Fibroblast of lung (primary cell): ENCODE measurements around the gene EBI3. TPM values are rescaled to one million over a fixed set of nuclear protein-coding genes. Genes with fewer than 3 reads are reported as not detected.

Experiments used
- DNase-seq, 2 donors: peaks; one replicate each; pipeline versions ENCODE4 v3.0.0 to v3.0.0-alpha.2; 2010; ENCODE audit warnings: low read depth in 2 of 2
- H2AFZ ChIP-seq: 2 replicates; pipeline ENCODE4 v1.5.1; 2012; ENCODE audit warnings: low read length, control low read depth, inconsistent platforms
- H3K27ac ChIP-seq: 2 replicates; pipeline ENCODE4 v1.5.1; 2011; ENCODE audit warnings: low read length, control low read depth; ENCODE audit not compliant: insufficient read depth
- H3K27me3 ChIP-seq: 2 replicates; pipeline ENCODE4 v1.5.1; 2011; ENCODE audit warnings: mild to moderate bottlenecking, low read length; ENCODE audit not compliant: control insufficient read depth, insufficient read depth
- H3K36me3 ChIP-seq: 2 replicates; pipeline ENCODE4 v1.5.1; 2011; ENCODE audit warnings: low read length; ENCODE audit not compliant: control insufficient read depth, insufficient read depth
- H3K4me1 ChIP-seq: 2 replicates; pipeline ENCODE4 v1.5.1; 2011; ENCODE audit warnings: low read length; ENCODE audit not compliant: control insufficient read depth, insufficient read depth; ENCODE audit errors: extremely low read depth
- H3K4me2 ChIP-seq: 2 replicates; pipeline ENCODE4 v1.5.1; 2011; ENCODE audit warnings: low read length, control low read depth; ENCODE audit not compliant: insufficient read depth; ENCODE audit errors: extremely low read depth
- H3K4me3 ChIP-seq, 4 experiments: fragments of 200-600 bp in 1 of 4; sonication (generic) in 1 of 4; replicated peaks in 1 of 4; 2 replicates each; pipeline ENCODE4 v1.5.1; 2011 to 2016; ENCODE audit warnings: low read length in 4 of 4, low read depth in 3 of 4, mild to moderate bottlenecking in 3 of 4, control low read depth in 2 of 4, inconsistent platforms in 1 of 4, mixed read lengths in 1 of 4; ENCODE audit not compliant: insufficient read depth in 1 of 4; ENCODE audit errors: control extremely low read depth in 1 of 4
- H3K79me2 ChIP-seq: 2 replicates; pipeline ENCODE4 v1.5.1; 2012; ENCODE audit warnings: mild to moderate bottlenecking, low read length, inconsistent platforms; ENCODE audit not compliant: control insufficient read depth, insufficient read depth
- H3K9ac ChIP-seq: 2 replicates; pipeline ENCODE4 v1.5.1; 2011; ENCODE audit warnings: mild to moderate bottlenecking, low read length, control low read depth; ENCODE audit not compliant: insufficient read depth
- H3K9me3 ChIP-seq: 2 replicates; pipeline ENCODE4 v1.5.1; 2012; ENCODE audit warnings: low read depth, low read length; ENCODE audit not compliant: control insufficient read depth, insufficient read depth
- H4K20me1 ChIP-seq: 2 replicates; pipeline ENCODE4 v1.5.1; 2011; ENCODE audit warnings: low read length; ENCODE audit not compliant: control insufficient read depth, insufficient read depth; ENCODE audit errors: extremely low read depth
- CTCF ChIP-seq, 2 donors: IDR thresholded peaks in 1 of 2; conservative IDR thresholded peaks in 1 of 2; 1 replicate in 1 of 2; 2 replicates in 1 of 2; pipeline ENCODE4 v1.5.1; 2011 to 2012; ENCODE audit warnings: low read length in 2 of 2, control low read depth in 1 of 2, inconsistent platforms in 1 of 2, low read depth in 1 of 2, mild to moderate bottlenecking in 1 of 2
- EZH2 ChIP-seq: IDR thresholded peaks from 2 replicates; pipeline ENCODE4 v1.5.1; 2012; ENCODE audit warnings: low read length, control low read depth, mild to moderate bottlenecking; ENCODE audit errors: missing control alignments
- polyA plus RNA-seq, 2 donors: library from polyadenylated mRNA; depleted of rRNA in 1 of 2; stranded (reverse) in 1 of 2; unstranded in 1 of 2; fragments of >200 nt; gene quantifications; 2 replicates each; pipeline ENCODE4 v1.2.1, GENCODE V29; 2011 to 2012; ENCODE audit warnings: missing spikeins in 1 of 2
- total RNA-seq: library from RNA; depleted of rRNA; stranded (reverse); fragments of >200 nt; gene quantifications from 2 replicates; pipeline ENCODE4 v1.2.1, GENCODE V29; 2014

EBI3 gene
- total and polyA plus RNA-seq, 2 donors (not counting 1 experiment from before 2014, with no cell fraction given): 0.14 TPM; not detected in 1

GRCh38 chr19:4277191-4277696 is 47.9 kb downstream of the EBI3 start:
- H3K27ac ChIP-seq: no peak overlapping the region

GRCh38 chr19:4278010-4278409 is 48.7 kb downstream of the EBI3 start:
- no peak overlapping the region for H3K9ac ChIP-seq
- TF ChIP-seq EZH2 (no peak), CTCF (conservative IDR thresholded peaks at IDR 0.05 in 1 of 2, IDR thresholded peaks at IDR 0.05 in 1 of 2; ENCODE audit: low read depth in 1 of 2, low read length in 2 of 2) (no peak)

More at GRCh38 chr19:4277191-4277696, 47.9 kb downstream of the EBI3 start:
- Histone ChIP-seq H3K36me3 (no peaks in the 10 kb centered on the region), H3K27me3 (peaks cover 19% of the 10 kb centered on the region), H3K4me3 (no peak overlapping the region), H3K79me2 (no peaks in the 10 kb centered on the region), H3K4me1 (no peaks in the 10 kb centered on the region), H2AFZ (no peak overlapping the region), H3K9ac (no peak overlapping the region), H3K4me2 (no peak overlapping the region), H3K9me3 (no peaks in the 10 kb centered on the region), H4K20me1 (no peaks in the 10 kb centered on the region)
- DNase-seq: no peak
- TF ChIP-seq EZH2: no peak
- TF ChIP-seq CTCF (conservative IDR thresholded peaks at IDR 0.05 in 1 of 2, IDR thresholded peaks at IDR 0.05 in 1 of 2; ENCODE audit: low read depth in 1 of 2, low read length in 2 of 2): no peak

GRCh38 chr19:4278419-4279266 is 49.3 kb downstream of the EBI3 start, which contains the start of gene SHD:
Gene SHD (plus strand): TSS chr19:4279266. CDS start chr19:4280064, 798 bp downstream.
- H3K4me1 ChIP-seq: no peaks in the 10 kb centered on the region
- H3K79me2 ChIP-seq: no peaks in the 10 kb centered on the region
- H3K4me2 ChIP-seq: no peak within 1 kb of the TSS
- no peaks in the 10 kb centered on the region for H3K9me3 ChIP-seq
- peaks cover 19% of the 10 kb centered on the region for H3K27me3 ChIP-seq
- no peak within 1 kb of the TSS for H3K9ac ChIP-seq
- no peaks in the 10 kb centered on the region for H4K20me1 ChIP-seq
- TF ChIP-seq EZH2: no peak
- TF ChIP-seq CTCF (conservative IDR thresholded peaks at IDR 0.05 in 1 of 2, IDR thresholded peaks at IDR 0.05 in 1 of 2; ENCODE audit: low read depth in 1 of 2, low read length in 2 of 2): no peak
- no peak for DNase-seq
- H3K27ac ChIP-seq: no peak within 1 kb of the TSS
- H3K36me3 ChIP-seq: no peaks in the 10 kb centered on the region
- H3K4me3 ChIP-seq: no peak within 1 kb of the TSS
- H2AFZ ChIP-seq: no peak within 1 kb of the TSS

More at GRCh38 chr19:4278010-4278409, 48.7 kb downstream of the EBI3 start:
- Histone ChIP-seq H3K79me2 (no peaks in the 10 kb centered on the region), H3K4me2 (no peak overlapping the region), H3K36me3 (no peaks in the 10 kb centered on the region), H3K4me3 (no peak overlapping the region), H2AFZ (no peak overlapping the region), H3K27ac (no peak overlapping the region), H3K27me3 (peaks cover 19% of the 10 kb centered on the region), H4K20me1 (no peaks in the 10 kb centered on the region), H3K4me1 (no peaks in the 10 kb centered on the region), H3K9me3 (no peaks in the 10 kb centered on the region)
- DNase-seq: no peak
